ENCODE data around the gene CCSER2. TPM values are rescaled to one million over a fixed set of nuclear protein-coding genes. Genes with fewer than 3 reads are reported as not detected.
"Not testable (repeated sequence)": the region's sequence is repeated elsewhere in the genome, so short reads cannot be mapped to it uniquely, and the experiment has no call there.

CCSER2 gene
- total RNA-seq, 2 experiments from 2014 or later, result 86.4 to 93.1 TPM

DNA sequence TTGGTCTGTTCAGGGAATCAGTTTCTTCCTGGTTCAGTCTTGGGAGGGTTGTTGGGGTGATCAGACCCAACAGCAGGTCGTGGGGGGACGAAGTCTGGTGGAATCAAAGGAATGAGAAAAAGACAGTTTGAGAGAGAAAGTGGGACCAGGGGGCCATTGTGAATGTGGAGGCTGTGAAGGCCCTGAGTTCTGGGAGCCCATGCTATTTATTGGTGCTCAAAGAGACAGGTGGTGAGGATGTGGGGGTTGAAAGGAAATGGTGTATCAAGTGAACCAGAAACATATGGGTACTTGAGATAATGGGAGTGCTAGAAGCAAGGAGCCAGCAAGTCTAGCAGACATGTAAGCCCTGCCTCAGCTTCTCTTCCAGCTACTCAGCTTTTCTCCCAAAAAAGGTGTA, 84.1 kb downstream of the CCSER2 start:
- peaks cover 2% of the 10 kb centered on the region for H3K4me1 Mint-ChIP-seq
- no peak overlapping the region for H3K27ac Mint-ChIP-seq
- POLR2A ChIA-PET, result no interaction called here
- no peak overlapping the region for H3K4me3 Mint-ChIP-seq
- peaks cover 52% of the 10 kb centered on the region for H3K9me3 Mint-ChIP-seq
- no peaks in the 10 kb centered on the region for H3K27me3 Mint-ChIP-seq
- CTCF ChIA-PET, result interaction anchor here (0.6 to 2.1 kb wide), 2 partner anchors 15 to 104 kb away, joined by 3 to 10 read pairs; no protein-coding TSS in a partner anchor
- H3K36me3 Mint-ChIP-seq (ENCODE audit: low read depth), result peaks cover 81% of the 10 kb centered on the region
- no peak for DNase-seq

GRCh38 chr10:84414110-84414509, 85.7 kb downstream of the CCSER2 start:
- peaks cover 52% of the 10 kb centered on the region for H3K9me3 Mint-ChIP-seq

DNA sequence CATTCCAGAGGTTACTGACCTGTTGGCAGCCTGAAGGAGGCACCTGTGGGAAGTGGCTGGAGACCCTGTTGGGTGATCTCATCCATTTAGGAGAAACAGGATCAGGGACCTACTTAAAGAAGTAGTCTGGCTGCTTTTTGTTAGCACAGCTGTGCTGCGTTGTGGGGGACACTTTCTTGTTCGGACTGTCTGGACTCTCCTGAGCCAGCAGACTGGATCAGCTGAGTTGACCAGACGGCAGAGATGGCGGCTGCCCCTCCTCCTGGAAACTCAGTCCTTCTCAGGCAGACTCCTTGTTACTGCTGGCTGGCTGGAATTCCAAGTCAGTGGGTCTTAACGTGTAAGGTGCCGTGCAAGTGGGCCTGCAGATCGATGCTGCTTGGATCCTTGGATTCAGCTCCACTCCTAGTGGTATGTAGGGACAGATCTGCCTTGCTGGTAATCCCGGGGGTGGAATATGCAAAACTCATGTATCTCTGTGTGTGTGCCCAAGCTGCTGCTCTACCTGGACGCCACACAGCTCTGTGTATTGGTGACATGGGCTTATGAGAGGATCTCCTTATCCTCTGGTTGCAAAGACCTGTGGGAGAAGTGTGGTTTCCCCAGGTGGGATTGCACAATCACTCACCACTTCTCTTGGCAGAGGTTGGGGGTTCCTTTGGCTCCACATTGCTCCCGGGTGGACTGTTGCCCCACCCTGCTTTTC, 87.3 kb downstream of the CCSER2 start:
- Mint-ChIP-seq H3K9me3 (peaks cover 56% of the 10 kb centered on the region), H3K36me3 (ENCODE audit: low read depth) (peaks cover 92% of the 10 kb centered on the region), H3K4me1 (peaks cover 2% of the 10 kb centered on the region), H3K4me3 (no peak overlapping the region), H3K27ac (no peak overlapping the region), H3K27me3 (no peaks in the 10 kb centered on the region)
- CTCF ChIA-PET, result no interaction called here
- POLR2A ChIA-PET, result no interaction called here
- DNase-seq, result no peak

More at GRCh38 chr10:84414110-84414509, 85.7 kb downstream of the CCSER2 start:
- CTCF ChIA-PET, result interaction anchor here (2.1 kb wide), 1 partner anchor 14 kb away, joined by 10 read pairs; no protein-coding TSS in a partner anchor
- H3K27me3 Mint-ChIP-seq, H3K27ac Mint-ChIP-seq, H3K4me3 Mint-ChIP-seq, H3K4me1 Mint-ChIP-seq, POLR2A ChIA-PET, DNase-seq: not testable (repeated sequence)
- H3K36me3 Mint-ChIP-seq (ENCODE audit: low read depth), result peaks cover 89% of the 10 kb centered on the region

DNA sequence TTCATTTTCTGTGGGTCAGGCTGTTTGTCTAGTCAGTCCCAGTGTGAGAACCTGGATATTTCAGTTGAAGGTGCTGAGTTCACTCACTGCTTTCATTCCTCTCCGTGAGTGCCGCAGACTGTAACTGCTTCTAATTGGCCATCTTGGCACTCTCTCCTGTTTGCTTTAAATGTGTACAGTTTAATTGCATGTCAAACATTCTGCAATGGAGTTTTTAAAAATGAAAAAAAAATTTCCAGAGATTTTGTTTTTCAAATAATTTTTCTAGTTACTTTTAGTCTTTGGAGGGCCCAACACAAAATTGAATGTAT, 87.8 kb downstream of the CCSER2 start:
- no peak for DNase-seq
- peaks cover 92% of the 10 kb centered on the region for H3K36me3 Mint-ChIP-seq (ENCODE audit: low read depth)
- no peaks in the 10 kb centered on the region for H3K27me3 Mint-ChIP-seq
- H3K9me3 Mint-ChIP-seq, result peaks cover 57% of the 10 kb centered on the region
- no peak overlapping the region for H3K27ac Mint-ChIP-seq
- H3K4me1 Mint-ChIP-seq, result peaks cover 2% of the 10 kb centered on the region
- no peak overlapping the region for H3K4me3 Mint-ChIP-seq
- CTCF ChIA-PET, result interaction anchor here (0.7 kb wide), 1 partner anchor 247 kb away, joined by 3 read pairs; no protein-coding TSS in a partner anchor
- POLR2A ChIA-PET, result no interaction called here

- Mint-ChIP-seq H3K9me3 (peaks cover 26% of the 10 kb centered on the region), H3K27ac (no peak overlapping the region), H3K36me3 (ENCODE audit: low read depth) (peaks cover 58% of the 10 kb centered on the region), H3K4me3 (no peak overlapping the region), H3K4me1 (peaks cover 25% of the 10 kb centered on the region), H3K27me3 (no peaks in the 10 kb centered on the region)
- ChIA-PET CTCF (interaction anchor here (1.3 kb wide), 1 partner anchor 156 kb away, joined by 3 read pairs; no protein-coding TSS in a partner anchor), POLR2A (interaction anchor here (0.6 to 0.7 kb wide), 2 partner anchors 449 to 718 kb away, joined by 3 to 4 read pairs; no protein-coding TSS in a partner anchor)
- no peak for DNase-seq
Measured at GRCh38 chr10:84423719-84424118, 95.3 kb downstream of the CCSER2 start.

DNA sequence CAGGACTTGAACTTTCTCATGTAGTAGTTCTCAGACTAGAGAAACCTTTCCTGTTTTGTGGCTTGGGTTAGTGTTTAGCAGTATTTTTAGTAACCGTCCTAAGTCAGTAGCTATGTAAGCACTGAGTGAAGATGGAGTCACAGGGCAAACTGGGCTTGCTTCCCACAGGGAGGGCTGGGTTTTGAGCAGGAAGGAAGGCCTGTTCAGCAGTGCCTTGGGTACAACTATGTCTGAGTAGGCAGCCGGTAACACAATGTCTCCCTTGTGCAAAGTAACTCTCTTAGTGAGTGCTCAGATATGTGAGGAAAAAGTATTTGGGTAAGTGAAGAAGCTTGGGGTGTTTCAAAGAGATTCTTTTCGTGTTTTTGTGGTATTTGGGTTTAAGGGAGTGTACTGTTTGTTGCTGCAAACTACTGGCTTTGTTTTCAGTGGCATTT, 96.4 kb downstream of the CCSER2 start:
- H3K27ac Mint-ChIP-seq, result peak overlapping the region; percentile 60
- POLR2A ChIA-PET, result no interaction called here
- H3K4me1 Mint-ChIP-seq, result peaks cover 29% of the 10 kb centered on the region
- H3K9me3 Mint-ChIP-seq, result peaks cover 21% of the 10 kb centered on the region
- CTCF ChIA-PET, result interaction anchor here (0.6 to 1.3 kb wide), 3 partner anchors 29 to 157 kb away, joined by 3 read pairs; no protein-coding TSS in a partner anchor
- H3K27me3 Mint-ChIP-seq, result no peaks in the 10 kb centered on the region
- H3K4me3 Mint-ChIP-seq, result peak overlapping the region; percentile 9
- DNase-seq, result peak; percentile 35
- peaks cover 52% of the 10 kb centered on the region for H3K36me3 Mint-ChIP-seq (ENCODE audit: low read depth)

DNA sequence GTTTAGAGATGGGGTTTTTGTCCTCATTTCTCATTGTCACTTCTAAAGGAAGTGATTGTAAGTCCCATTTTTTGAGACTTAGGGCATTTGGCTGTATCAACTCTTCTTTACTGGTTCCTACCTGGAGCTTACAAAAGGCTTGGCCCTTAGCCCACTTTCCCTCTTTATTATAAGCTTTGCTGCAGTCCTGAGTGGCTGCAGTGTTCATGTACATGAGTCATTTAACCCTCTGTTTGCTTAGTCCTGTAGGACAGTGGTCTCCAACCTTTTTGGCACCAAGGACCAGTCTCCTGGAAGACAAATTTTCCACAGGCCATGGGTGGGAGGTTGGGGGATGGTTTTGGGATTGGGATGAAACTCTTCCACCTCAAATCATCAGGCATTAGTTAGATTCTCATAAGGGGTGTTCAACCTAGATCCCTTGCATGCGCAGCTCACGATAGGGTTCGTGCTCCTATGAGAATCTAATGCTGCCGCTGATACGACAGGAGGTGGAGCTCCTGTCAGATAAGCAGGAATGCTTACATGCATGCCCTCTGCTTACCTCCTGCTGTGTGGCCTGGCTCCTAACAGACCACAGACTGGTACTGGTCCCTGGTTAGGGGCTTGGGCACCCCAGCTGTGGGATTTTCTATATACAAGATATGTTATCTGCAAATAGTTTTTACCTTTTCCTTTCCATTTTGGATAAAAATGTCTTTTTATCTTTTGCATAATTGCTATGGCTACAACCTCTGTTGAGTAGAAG, 99.7 kb downstream of the CCSER2 start:
- Mint-ChIP-seq H3K27ac (no peak overlapping the region), H3K9me3 (no peaks in the 10 kb centered on the region), H3K27me3 (no peaks in the 10 kb centered on the region), H3K36me3 (ENCODE audit: low read depth) (peaks cover 36% of the 10 kb centered on the region), H3K4me3 (no peak overlapping the region), H3K4me1 (peaks cover 28% of the 10 kb centered on the region)
- ChIA-PET CTCF (interaction anchor here (1.1 to 1.3 kb wide), 2 partner anchors 11 to 15 kb away, joined by 3 to 10 read pairs; no protein-coding TSS in a partner anchor), POLR2A (no interaction called here)
- DNase-seq, result no peak

DNA sequence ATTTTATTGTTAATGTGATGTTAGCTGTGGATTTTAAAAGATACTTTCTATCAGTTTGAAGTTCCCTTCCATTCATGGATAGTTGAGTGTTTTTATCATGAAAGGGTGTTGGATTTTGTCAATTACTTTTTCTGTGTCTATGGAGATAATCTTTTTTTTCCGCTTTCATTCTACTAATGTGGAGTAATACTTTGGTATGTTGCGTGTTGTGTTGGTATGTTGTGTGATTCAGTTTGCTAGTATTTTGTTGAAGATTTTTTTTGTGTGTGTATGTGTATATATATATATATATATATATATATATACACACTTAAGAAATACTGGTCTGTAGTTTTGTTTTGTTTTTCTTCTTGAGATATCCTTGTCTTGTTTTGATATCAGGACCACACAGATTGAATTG, 100.3 kb downstream of the CCSER2 start:
- Mint-ChIP-seq H3K36me3 (ENCODE audit: low read depth) (peaks cover 36% of the 10 kb centered on the region), H3K27me3 (no peaks in the 10 kb centered on the region), H3K27ac (no peak overlapping the region)

GRCh38 chr10:84429926-84430520, 101.6 kb downstream of the CCSER2 start:
- peak; percentile 76 for DNase-seq
- H3K27ac Mint-ChIP-seq, result no peak overlapping the region
- CTCF ChIA-PET, result interaction anchor here (0.7 to 1.2 kb wide), 7 partner anchors 9 to 1094 kb away, joined by 3 to 4 read pairs (median 3); no protein-coding TSS in a partner anchor
- no peak overlapping the region for H3K4me3 Mint-ChIP-seq
- H3K4me1 Mint-ChIP-seq, result peaks cover 19% of the 10 kb centered on the region
- H3K9me3 Mint-ChIP-seq, result no peaks in the 10 kb centered on the region
- POLR2A ChIA-PET, result no interaction called here
- peaks cover 33% of the 10 kb centered on the region for H3K36me3 Mint-ChIP-seq (ENCODE audit: low read depth)
- no peaks in the 10 kb centered on the region for H3K27me3 Mint-ChIP-seq

More for the DNA sequence above, 100.3 kb downstream of the CCSER2 start:
- Mint-ChIP-seq H3K4me1 (peaks cover 28% of the 10 kb centered on the region), H3K4me3 (no peak overlapping the region), H3K9me3 (no peaks in the 10 kb centered on the region)
- no peak for DNase-seq
- ChIA-PET POLR2A (no interaction called here), CTCF (no interaction called here)

DNA sequence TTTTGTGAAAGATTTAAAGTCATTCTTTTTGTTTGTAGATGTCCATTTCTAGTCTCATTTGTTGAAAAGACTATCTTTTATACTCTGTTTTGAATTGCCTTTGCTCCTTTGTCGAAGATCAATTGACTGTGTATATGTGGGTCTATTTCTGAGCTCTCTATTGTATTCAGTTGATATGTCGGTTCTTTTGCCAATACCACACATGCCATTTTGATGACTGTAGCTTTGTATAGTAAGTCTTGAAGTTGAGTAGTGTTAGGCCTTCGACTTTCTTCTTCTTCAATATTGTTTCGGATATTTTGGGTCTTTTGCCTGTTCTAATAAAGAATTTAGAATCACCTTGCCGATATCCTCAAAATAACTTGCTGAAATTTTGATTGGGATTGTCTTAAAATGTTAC, 104.5 kb downstream of the CCSER2 start:
- DNase-seq, result no peak
- Mint-ChIP-seq H3K27me3 (no peaks in the 10 kb centered on the region), H3K4me1 (peaks cover 19% of the 10 kb centered on the region), H3K36me3 (ENCODE audit: low read depth) (peaks cover 31% of the 10 kb centered on the region), H3K4me3 (no peak overlapping the region), H3K9me3 (no peaks in the 10 kb centered on the region), H3K27ac (no peak overlapping the region)
- CTCF ChIA-PET, result no interaction called here
- POLR2A ChIA-PET, result no interaction called here

- no peak for DNase-seq
- peaks cover 5% of the 10 kb centered on the region for H3K9me3 Mint-ChIP-seq
- H3K4me1 Mint-ChIP-seq, result peaks cover under 1% of the 10 kb centered on the region
- H3K27me3 Mint-ChIP-seq, result no peaks in the 10 kb centered on the region
- H3K4me3 Mint-ChIP-seq, result no peak overlapping the region
- H3K36me3 Mint-ChIP-seq (ENCODE audit: low read depth), result peaks cover 63% of the 10 kb centered on the region
- ChIA-PET POLR2A (no interaction called here), CTCF (no interaction called here)
- H3K27ac Mint-ChIP-seq, result peak overlapping the region; percentile 25
Measured at GRCh38 chr10:84440781-84441180, 112.4 kb downstream of the CCSER2 start.

DNA sequence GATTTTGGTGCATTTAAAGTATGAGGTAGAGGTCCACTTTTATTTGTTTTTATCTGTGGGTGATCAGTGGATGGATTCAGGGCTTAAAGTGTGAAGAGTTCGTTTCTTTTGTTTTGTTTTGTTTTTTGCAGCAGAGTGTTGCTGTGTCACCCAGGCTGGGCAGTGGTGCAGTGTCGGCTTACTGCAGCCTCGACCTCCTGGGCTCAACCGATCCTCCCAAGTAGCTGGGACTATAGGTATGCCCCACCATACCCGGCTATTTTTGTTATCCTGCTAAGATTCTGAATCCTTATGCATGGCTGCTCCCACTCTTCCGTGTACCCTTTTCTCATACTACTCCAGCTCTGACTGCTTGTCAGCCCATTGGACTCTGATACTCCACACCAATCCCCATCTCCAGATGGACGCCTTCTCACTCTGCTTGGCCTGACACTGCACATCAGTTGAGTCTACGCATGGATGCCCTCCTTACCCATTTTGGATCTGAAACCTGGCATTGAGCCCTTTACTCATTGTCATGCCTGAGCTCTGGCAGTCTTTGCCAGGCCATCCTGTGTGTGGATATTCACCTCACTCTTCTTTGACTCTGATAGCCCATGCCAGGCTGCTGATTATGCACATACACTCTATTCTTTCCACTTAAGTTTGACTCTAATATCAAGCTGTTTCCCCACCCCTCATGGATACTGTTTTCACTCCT, 119.5 kb downstream of the CCSER2 start:
- DNase-seq, result no peak
- Mint-ChIP-seq H3K27me3 (no peaks in the 10 kb centered on the region), H3K36me3 (ENCODE audit: low read depth) (peaks cover 49% of the 10 kb centered on the region), H3K4me1 (no peaks in the 10 kb centered on the region), H3K27ac (no peak overlapping the region), H3K9me3 (no peaks in the 10 kb centered on the region), H3K4me3 (no peak overlapping the region)
- ChIA-PET CTCF (no interaction called here), POLR2A (no interaction called here)
